Right atrium auricular region (tissue), 2 donors: ENCODE results near the gene NEGR1. TPM values are rescaled to one million over a fixed set of nuclear protein-coding genes. Genes with fewer than 3 reads are reported as not detected.
A peak's percentile ranks its signal among the peaks of the same experiment; 100 is the strongest.

Experiments
- DNase-seq: peaks from one replicate; pipeline ENCODE4 v3.0.0-alpha.2; 2019; ENCODE audit warnings: low spot score
- H3K27ac ChIP-seq, 2 donors: fragments of 200-600 bp; sonication (generic); 1 replicate in 1 of 2; 2 replicates in 1 of 2; pipeline ENCODE4 v1.5.1; 2016 to 2019
- H3K27me3 ChIP-seq, 2 donors: fragments of 200-600 bp; sonication (generic); one replicate each; pipeline versions ENCODE4 v1.5.1 to v1.6.0; 2017 to 2019
- H3K36me3 ChIP-seq: fragments of 200-600 bp; sonication (generic); one replicate; pipeline ENCODE4 v1.5.1; 2016
- H3K4me1 ChIP-seq, 2 donors: fragments of 200-600 bp; sonication (generic); one replicate each; pipeline versions ENCODE4 v1.5.1 to v1.6.0; 2017 to 2019
- H3K4me3 ChIP-seq, 2 donors: fragments of 200-600 bp; sonication (generic); 1 replicate in 1 of 2; 2 replicates in 1 of 2; pipeline ENCODE4 v1.5.1; 2017 to 2019; ENCODE audit warnings: mild to moderate bottlenecking in 1 of 2, moderate library complexity in 1 of 2
- H3K9me3 ChIP-seq, 2 donors: fragments of 200-600 bp; sonication (generic); one replicate each; pipeline ENCODE4 v1.5.1; 2019
- total RNA-seq, 2 donors: library from RNA; depleted of rRNA; stranded (reverse); fragments of >200 nt; gene quantifications; one replicate each; pipeline ENCODE4 v1.1.0, GENCODE V29; 2016
- TF ChIP-seq, protein P1 (sequence below), 2 donors: fragments of 200-600 bp; sonication (generic); IDR thresholded peaks; one replicate each; pipeline ENCODE4 v1.5.1; 2019; ENCODE audit warnings: antibody characterized with exemption in 2 of 2

Gene NEGR1
- total RNA-seq, 2 donors from 2014 or later = 9.3 to 9.9 TPM

DNA sequence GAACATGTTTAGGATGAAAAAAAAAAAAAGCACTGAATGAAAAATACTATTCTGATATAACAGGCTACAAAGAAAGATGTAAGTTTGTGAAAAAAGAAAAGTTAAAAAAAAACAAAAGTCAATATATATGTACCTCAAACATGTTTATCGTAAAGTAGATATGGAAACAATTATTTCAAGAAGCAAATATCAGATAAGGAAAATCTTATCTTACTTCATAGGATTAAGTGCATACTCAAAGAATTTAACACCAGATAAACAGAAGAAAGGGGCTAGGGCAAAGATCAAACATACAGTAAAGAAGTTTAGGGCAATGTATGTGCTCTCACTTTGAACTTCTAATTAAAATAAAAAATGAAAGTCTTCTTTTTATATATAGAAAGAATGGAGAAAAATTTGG is 75.3 kb downstream of the NEGR1 start:
- H3K36me3 ChIP-seq = no peaks in the 10 kb centered on the region
- TF ChIP-seq, protein P1, sequence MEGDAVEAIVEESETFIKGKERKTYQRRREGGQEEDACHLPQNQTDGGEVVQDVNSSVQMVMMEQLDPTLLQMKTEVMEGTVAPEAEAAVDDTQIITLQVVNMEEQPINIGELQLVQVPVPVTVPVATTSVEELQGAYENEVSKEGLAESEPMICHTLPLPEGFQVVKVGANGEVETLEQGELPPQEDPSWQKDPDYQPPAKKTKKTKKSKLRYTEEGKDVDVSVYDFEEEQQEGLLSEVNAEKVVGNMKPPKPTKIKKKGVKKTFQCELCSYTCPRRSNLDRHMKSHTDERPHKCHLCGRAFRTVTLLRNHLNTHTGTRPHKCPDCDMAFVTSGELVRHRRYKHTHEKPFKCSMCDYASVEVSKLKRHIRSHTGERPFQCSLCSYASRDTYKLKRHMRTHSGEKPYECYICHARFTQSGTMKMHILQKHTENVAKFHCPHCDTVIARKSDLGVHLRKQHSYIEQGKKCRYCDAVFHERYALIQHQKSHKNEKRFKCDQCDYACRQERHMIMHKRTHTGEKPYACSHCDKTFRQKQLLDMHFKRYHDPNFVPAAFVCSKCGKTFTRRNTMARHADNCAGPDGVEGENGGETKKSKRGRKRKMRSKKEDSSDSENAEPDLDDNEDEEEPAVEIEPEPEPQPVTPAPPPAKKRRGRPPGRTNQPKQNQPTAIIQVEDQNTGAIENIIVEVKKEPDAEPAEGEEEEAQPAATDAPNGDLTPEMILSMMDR (IDR thresholded peaks at IDR 0.05) = no peak
- no peaks in the 10 kb centered on the region for H3K9me3 ChIP-seq
- DNase-seq = no peak
- H3K27me3 ChIP-seq = no peaks in the 10 kb centered on the region
- no peak overlapping the region for H3K27ac ChIP-seq
- H3K4me1 ChIP-seq = no peaks in the 10 kb centered on the region
- H3K4me3 ChIP-seq = no peak overlapping the region

DNA sequence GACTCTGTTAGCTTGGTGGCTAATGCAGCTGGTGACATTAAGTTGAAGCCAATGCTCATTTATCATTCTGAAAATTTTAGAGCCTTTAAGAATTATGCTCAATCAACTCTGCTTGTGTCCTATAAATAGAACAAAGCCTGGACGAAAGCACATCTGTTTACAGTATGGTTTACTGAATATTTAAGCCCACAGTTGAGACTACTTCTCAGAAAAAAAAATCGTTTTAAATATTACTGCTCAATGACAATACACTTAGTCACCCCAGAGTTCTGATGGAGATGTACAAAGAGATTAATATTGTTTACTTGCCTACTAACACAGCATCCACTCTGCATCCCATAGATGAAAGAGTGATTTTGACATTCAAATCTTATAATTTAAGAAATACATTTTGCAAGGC is 79.6 kb downstream of the NEGR1 start:
- H3K4me1 ChIP-seq = no peaks in the 10 kb centered on the region
- DNase-seq = no peak
- TF ChIP-seq, protein P1 (IDR thresholded peaks at IDR 0.05) = no peak
- no peak overlapping the region for H3K4me3 ChIP-seq
- H3K36me3 ChIP-seq = no peaks in the 10 kb centered on the region
- H3K27ac ChIP-seq = no peak overlapping the region
- no peaks in the 10 kb centered on the region for H3K27me3 ChIP-seq
- peaks cover 0 to 10% of the 10 kb centered on the region in 2 donors for H3K9me3 ChIP-seq

DNA sequence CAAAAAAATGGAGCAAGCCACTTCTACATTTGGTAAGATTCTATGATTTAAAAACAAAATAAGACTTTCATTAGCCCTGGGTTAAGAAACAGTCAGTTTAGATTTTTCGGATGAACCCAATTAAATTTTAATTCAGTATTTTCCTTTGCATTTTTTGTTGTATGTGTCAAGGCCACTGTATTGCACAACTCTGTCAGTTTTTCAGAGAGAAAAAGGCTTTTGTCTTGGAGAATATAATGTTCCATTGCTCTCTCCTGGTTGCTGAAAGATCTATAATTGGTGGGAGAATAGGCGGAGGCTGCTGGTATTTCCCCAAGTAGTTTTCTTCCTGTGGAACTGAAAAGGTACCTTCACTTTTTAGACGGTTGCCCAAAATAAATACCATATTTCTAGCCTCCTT is 84.6 kb downstream of the NEGR1 start:
- Histone ChIP-seq H3K4me3 (no peak overlapping the region), H3K36me3 (no peaks in the 10 kb centered on the region), H3K4me1 (no peaks in the 10 kb centered on the region), H3K9me3 (peaks cover 0 to 10% of the 10 kb centered on the region in 2 donors), H3K27me3 (no peaks in the 10 kb centered on the region), H3K27ac (no peak overlapping the region)
- no peak for DNase-seq
- TF ChIP-seq, protein P1 (IDR thresholded peaks at IDR 0.05) = no peak

DNA sequence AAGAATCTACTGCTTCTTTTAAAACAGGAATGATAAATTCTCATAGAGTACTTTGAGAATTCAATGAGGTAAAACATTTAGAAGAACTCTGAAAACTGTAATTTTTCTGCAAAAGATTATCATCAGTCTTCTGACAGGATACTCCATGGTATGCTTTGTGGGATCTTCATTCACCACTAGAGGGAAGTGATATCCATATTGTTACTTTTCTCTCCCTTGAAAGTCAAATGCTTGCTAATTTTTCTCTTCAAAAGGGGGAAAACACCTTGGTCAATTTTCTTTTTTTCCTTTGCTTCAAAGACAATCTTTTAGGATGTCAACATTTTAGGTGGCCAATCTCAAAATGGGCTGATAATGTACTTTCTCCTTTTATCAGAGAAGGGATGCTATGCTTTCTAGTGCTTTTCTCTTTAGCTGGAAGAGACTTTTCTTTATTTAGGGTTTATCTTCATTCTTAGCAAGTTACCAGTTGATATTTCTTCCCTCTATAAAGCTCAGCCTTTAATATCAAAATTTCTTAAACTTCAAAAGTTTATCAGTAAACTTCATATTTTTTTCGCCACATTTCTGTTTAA is 95.5 kb downstream of the NEGR1 start:
- TF ChIP-seq, protein P1 (IDR thresholded peaks at IDR 0.05) = peak in 1 of 2 donors; percentile 62
- Histone ChIP-seq H3K27ac (no peak overlapping the region), H3K36me3 (no peaks in the 10 kb centered on the region), H3K27me3 (no peaks in the 10 kb centered on the region), H3K9me3 (no peaks in the 10 kb centered on the region), H3K4me1 (no peaks in the 10 kb centered on the region), H3K4me3 (no peak overlapping the region)
- no peak for DNase-seq

DNA sequence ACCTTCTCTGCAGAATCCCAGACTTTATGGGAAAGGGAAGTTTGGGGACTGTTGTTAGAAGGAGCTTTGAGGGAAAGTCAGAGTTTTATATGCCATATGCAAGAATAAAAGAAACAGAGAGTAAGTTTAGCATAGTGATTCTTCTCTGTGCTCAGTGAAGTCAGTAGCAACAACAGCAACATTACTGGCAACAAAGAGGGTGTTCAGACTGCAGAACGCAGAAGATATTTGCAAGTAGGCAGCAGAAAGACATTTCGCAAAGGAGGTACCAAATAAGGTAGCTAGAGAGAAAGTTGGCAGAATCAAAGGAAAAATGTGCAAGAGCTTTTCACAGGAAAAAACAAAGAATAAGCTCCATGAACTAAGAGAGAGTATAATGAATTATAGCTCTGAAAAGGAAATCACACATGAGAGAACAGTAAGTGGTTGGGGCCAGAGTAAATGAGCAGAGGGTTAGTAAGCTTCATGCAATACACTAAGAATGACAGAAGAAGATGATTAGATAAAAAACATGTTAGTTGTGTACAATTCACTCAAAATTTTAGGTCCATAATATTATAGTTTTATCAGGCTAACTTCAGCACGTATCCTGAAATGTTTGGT is 98.1 kb downstream of the NEGR1 start:
- H3K27ac ChIP-seq = peak overlapping the region in 1 of 2 donors; percentile 26
- H3K36me3 ChIP-seq = no peaks in the 10 kb centered on the region
- H3K4me3 ChIP-seq = no peak overlapping the region

More for the DNA sequence above, 98.1 kb downstream of the NEGR1 start:
- no peak for DNase-seq
- H3K27me3 ChIP-seq = no peaks in the 10 kb centered on the region
- TF ChIP-seq, protein P1 (IDR thresholded peaks at IDR 0.05) = no peak
- no peaks in the 10 kb centered on the region for H3K9me3 ChIP-seq
- no peaks in the 10 kb centered on the region for H3K4me1 ChIP-seq
